Fibroblast of pulmonary artery (primary cell): ENCODE results near the gene DMAP1.
A peak's percentile ranks its signal among the peaks of the same experiment; 100 is the strongest.

Experiments used
- DNase-seq: peaks from one replicate; pipeline ENCODE4 v3.0.0-alpha.2; 2010; ENCODE audit warnings: low read depth
- H3K4me3 ChIP-seq: replicated peaks from 2 replicates; pipeline ENCODE4 v1.5.1; 2011; ENCODE audit warnings: low read depth, mild to moderate bottlenecking, control low read depth, low read length, moderate library complexity
- CTCF ChIP-seq: IDR thresholded peaks from 2 replicates; pipeline ENCODE4 v1.5.1; 2011; ENCODE audit warnings: mild to moderate bottlenecking, control low read depth, low read length, inconsistent platforms; ENCODE audit errors: missing control alignments

DMAP1 gene

GRCh38 chr1:44238660-44239059 lies 25.4 kb downstream of the DMAP1 start:
- no peak for TF ChIP-seq CTCF
- no peak overlapping the region for H3K4me3 ChIP-seq
- no peak for DNase-seq

GRCh38 chr1:44239331-44239960 lies 26.2 kb downstream of the DMAP1 start:
- peak; percentile 11 for TF ChIP-seq CTCF

GRCh38 chr1:44239961-44240371 lies 26.7 kb downstream of the DMAP1 start:
- DNase-seq = no peak
- TF ChIP-seq CTCF = no peak
- no peak overlapping the region for H3K4me3 ChIP-seq

More at GRCh38 chr1:44239331-44239960, 26.2 kb downstream of the DMAP1 start:
- DNase-seq = peak; percentile 27
- H3K4me3 ChIP-seq = no peak overlapping the region

- H3K4me3 ChIP-seq = no peak overlapping the region
- no peak for DNase-seq
- TF ChIP-seq CTCF = no peak
These were observed 27.8 kb downstream of the DMAP1 start for GRCh38 chr1:44240802-44241671.

DNA sequence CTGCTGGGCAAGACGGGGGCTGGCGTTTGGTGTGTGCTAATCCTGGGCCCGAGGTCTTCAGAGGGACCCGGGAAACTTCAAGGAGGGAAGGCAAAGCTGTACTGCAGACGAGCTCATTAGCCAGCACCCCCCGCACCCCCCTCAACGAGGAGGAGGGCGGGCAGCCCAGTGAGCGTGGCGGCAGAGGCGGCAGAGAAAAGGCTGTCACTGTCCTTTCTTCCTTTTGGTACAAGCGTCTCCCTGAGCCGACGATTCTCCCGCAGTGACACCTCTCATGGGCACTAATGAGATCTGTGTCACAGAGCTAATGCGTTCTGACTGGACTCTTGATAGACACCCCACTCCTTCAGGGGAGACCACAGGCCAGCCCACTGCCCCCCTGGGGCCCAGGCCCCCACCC lies 29.5 kb downstream of the DMAP1 start:
- no peak overlapping the region for H3K4me3 ChIP-seq
- TF ChIP-seq CTCF = no peak
- no peak for DNase-seq

DNA sequence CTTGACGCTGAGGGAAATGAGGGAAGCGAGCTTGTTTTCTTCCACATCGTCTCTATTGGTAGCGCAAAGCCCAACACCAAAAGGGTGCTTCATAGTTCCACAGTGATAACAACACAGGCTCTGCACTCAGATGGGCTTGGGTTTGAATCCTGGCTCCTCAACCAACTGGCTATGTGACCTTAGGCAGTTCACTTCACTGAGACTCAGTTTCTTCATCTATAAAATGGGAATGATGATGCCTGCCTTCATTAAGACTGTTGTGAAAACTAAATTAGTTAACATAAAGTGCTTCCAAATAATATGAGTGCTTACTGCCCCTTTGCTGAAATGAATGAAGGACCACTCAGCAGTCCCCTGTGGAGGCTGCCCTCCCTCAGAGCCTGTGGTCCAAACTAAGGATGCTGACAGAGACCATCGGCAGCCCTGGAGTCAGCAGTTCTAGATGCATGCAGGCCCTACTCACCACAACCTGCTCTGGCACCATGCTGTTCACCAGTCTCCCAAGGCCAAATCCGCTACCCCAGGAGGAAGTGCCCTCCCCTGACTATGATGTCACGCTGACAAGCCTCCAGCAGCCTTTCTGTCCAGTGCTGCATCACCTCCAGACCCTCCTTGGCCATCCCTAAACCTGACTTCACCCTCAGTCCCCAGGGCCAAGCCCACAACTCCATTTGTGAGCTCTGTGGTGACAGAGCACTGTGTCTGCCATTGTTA lies 30.7 kb downstream of the DMAP1 start:
- TF ChIP-seq CTCF = no peak
- H3K4me3 ChIP-seq = no peak overlapping the region
- DNase-seq = no peak
